ENCODE measurements around the gene NCKAP5.

NCKAP5 gene

GRCh38 chr2:133213651-133214050 lies 354.6 kb downstream of the NCKAP5 start:
- TF ChIP-seq CREB1 (IDR thresholded peaks at IDR 0.05; ENCODE audit: low read depth) = no peak
- TF ChIP-seq TAF1 (IDR thresholded peaks at IDR 0.05; ENCODE audit: low read depth) = no peak
- no peak for TF ChIP-seq ZBTB7A (IDR thresholded peaks at IDR 0.05; ENCODE audit: low read depth)
- no peak for TF ChIP-seq TCF12 (IDR thresholded peaks at IDR 0.05; ENCODE audit: low read depth)
- no peak for TF ChIP-seq NFIC (IDR thresholded peaks at IDR 0.05)

- TF ChIP-seq TCF12 (IDR thresholded peaks at IDR 0.05; ENCODE audit: low read depth) (no peak), ZBTB7A (IDR thresholded peaks at IDR 0.05; ENCODE audit: low read depth) (no peak), CREB1 (IDR thresholded peaks at IDR 0.05; ENCODE audit: low read depth) (no peak), EP300 (IDR thresholded peaks at IDR 0.05; ENCODE audit: borderline replicate concordance) (no peak), FOXM1 (IDR thresholded peaks at IDR 0.05; ENCODE audit: borderline replicate concordance, low read depth) (no peak), EGR1 (IDR thresholded peaks at IDR 0.05) (no peak), TAF1 (IDR thresholded peaks at IDR 0.05; ENCODE audit: low read depth) (no peak)
- TF ChIP-seq, protein P1, sequence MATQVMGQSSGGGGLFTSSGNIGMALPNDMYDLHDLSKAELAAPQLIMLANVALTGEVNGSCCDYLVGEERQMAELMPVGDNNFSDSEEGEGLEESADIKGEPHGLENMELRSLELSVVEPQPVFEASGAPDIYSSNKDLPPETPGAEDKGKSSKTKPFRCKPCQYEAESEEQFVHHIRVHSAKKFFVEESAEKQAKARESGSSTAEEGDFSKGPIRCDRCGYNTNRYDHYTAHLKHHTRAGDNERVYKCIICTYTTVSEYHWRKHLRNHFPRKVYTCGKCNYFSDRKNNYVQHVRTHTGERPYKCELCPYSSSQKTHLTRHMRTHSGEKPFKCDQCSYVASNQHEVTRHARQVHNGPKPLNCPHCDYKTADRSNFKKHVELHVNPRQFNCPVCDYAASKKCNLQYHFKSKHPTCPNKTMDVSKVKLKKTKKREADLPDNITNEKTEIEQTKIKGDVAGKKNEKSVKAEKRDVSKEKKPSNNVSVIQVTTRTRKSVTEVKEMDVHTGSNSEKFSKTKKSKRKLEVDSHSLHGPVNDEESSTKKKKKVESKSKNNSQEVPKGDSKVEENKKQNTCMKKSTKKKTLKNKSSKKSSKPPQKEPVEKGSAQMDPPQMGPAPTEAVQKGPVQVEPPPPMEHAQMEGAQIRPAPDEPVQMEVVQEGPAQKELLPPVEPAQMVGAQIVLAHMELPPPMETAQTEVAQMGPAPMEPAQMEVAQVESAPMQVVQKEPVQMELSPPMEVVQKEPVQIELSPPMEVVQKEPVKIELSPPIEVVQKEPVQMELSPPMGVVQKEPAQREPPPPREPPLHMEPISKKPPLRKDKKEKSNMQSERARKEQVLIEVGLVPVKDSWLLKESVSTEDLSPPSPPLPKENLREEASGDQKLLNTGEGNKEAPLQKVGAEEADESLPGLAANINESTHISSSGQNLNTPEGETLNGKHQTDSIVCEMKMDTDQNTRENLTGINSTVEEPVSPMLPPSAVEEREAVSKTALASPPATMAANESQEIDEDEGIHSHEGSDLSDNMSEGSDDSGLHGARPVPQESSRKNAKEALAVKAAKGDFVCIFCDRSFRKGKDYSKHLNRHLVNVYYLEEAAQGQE (IDR thresholded peaks at IDR 0.05; ENCODE audit: low read depth) = no peak
Observed at GRCh38 chr2:133209325-133209724, 358.9 kb downstream of the NCKAP5 start.

DNA sequence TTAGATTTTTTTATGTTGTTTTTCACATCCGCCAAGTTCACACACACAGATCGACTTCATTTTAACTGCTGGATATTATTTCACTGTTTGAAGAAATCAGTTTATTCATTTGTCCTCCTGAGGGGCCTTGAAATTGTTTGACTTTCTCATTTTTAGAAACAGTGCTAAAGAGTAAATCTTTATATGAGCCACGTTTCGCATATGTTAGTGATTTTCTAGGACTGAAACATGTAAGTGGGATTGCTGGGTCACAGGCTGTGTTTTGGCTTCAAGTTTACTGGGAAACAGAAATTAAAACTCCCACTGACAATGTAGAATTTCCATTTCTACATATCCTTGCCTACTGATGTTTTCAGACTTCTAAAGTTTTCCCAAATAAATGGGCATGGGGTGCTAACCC lies 363.8 kb downstream of the NCKAP5 start:
- TF ChIP-seq NFIC (IDR thresholded peaks at IDR 0.05) = no peak
- TF ChIP-seq YY1 (IDR thresholded peaks at IDR 0.05; ENCODE audit: low read depth) = no peak
- no peak for TF ChIP-seq RAD21 (IDR thresholded peaks at IDR 0.05; ENCODE audit: low read depth)
- no peak for TF ChIP-seq TAF1 (IDR thresholded peaks at IDR 0.05; ENCODE audit: low read depth)
- no peak for TF ChIP-seq EP300 (IDR thresholded peaks at IDR 0.05; ENCODE audit: borderline replicate concordance)
- no peak for TF ChIP-seq TEAD4 (IDR thresholded peaks at IDR 0.05)
- TF ChIP-seq FOXM1 (IDR thresholded peaks at IDR 0.05; ENCODE audit: borderline replicate concordance, low read depth) = no peak
- TF ChIP-seq CREB1 (IDR thresholded peaks at IDR 0.05; ENCODE audit: low read depth) = no peak
- no peak for TF ChIP-seq USF1 (IDR thresholded peaks at IDR 0.05)
- no peak for TF ChIP-seq EGR1 (IDR thresholded peaks at IDR 0.05)
- no peak for TF ChIP-seq CEBPB (IDR thresholded peaks at IDR 0.05)

DNA sequence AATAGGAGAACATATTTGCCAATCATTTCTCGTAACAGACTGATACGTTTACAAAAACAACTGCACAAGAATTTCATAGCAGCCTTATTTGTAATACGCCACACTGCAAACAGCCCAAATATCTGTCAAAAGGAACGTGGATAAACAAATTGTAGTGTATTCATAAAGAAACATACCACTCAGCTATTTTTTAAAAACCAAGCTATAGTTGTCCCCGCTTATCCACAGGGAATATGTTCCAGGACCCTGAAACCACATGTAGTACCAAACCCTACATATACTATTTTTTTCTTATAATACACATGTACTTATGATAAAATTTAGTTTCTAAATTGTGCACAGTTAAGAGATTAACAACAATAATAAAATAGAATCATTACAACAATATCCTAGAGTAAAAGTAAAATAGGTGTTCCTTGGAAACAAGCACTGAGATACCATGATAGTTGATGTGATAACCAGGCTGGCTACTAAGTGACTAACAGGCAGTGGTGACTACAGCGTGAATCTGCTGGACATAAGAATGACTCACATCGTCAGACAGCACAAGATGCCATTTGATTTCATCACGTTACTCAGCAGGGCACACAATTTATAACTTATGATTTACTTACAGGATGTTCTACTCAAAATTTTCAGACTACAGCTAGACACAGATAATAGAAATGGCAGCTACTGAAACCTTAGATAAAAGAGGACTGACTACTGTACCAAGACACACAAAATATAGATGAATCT lies 367.4 kb downstream of the NCKAP5 start:
- no peak for TF ChIP-seq CREB1 (IDR thresholded peaks at IDR 0.05; ENCODE audit: low read depth)
- no peak for TF ChIP-seq CEBPB (IDR thresholded peaks at IDR 0.05)
- no peak for TF ChIP-seq FOXM1 (IDR thresholded peaks at IDR 0.05; ENCODE audit: borderline replicate concordance, low read depth)
- TF ChIP-seq NFIC (IDR thresholded peaks at IDR 0.05) = no peak
- no peak for TF ChIP-seq RAD21 (IDR thresholded peaks at IDR 0.05; ENCODE audit: low read depth)
- no peak for TF ChIP-seq YY1 (IDR thresholded peaks at IDR 0.05; ENCODE audit: low read depth)
- no peak for TF ChIP-seq ZBTB7A (IDR thresholded peaks at IDR 0.05; ENCODE audit: low read depth)
- TF ChIP-seq TAF1 (IDR thresholded peaks at IDR 0.05; ENCODE audit: low read depth) = no peak
- TF ChIP-seq, protein P2, sequence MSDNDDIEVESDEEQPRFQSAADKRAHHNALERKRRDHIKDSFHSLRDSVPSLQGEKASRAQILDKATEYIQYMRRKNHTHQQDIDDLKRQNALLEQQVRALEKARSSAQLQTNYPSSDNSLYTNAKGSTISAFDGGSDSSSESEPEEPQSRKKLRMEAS (IDR thresholded peaks at IDR 0.05) = no peak
- TF ChIP-seq TCF12 (IDR thresholded peaks at IDR 0.05; ENCODE audit: low read depth) = no peak
- TF ChIP-seq USF1 (IDR thresholded peaks at IDR 0.05) = no peak
- no peak for TF ChIP-seq EGR1 (IDR thresholded peaks at IDR 0.05)

- TF ChIP-seq TEAD4 (IDR thresholded peaks at IDR 0.05) (no peak), YY1 (IDR thresholded peaks at IDR 0.05; ENCODE audit: low read depth) (no peak), EP300 (IDR thresholded peaks at IDR 0.05; ENCODE audit: borderline replicate concordance) (no peak), CREB1 (IDR thresholded peaks at IDR 0.05; ENCODE audit: low read depth) (no peak), EGR1 (IDR thresholded peaks at IDR 0.05) (no peak), FOXM1 (IDR thresholded peaks at IDR 0.05; ENCODE audit: borderline replicate concordance, low read depth) (no peak), ZBTB7A (IDR thresholded peaks at IDR 0.05; ENCODE audit: low read depth) (no peak), TCF12 (IDR thresholded peaks at IDR 0.05; ENCODE audit: low read depth) (no peak), CEBPB (IDR thresholded peaks at IDR 0.05) (no peak)
- TF ChIP-seq, protein P2 (IDR thresholded peaks at IDR 0.05) = no peak
- TF ChIP-seq, protein P1 (IDR thresholded peaks at IDR 0.05; ENCODE audit: low read depth) = no peak
Observed at GRCh38 chr2:133198678-133199077, 369.6 kb downstream of the NCKAP5 start.

DNA sequence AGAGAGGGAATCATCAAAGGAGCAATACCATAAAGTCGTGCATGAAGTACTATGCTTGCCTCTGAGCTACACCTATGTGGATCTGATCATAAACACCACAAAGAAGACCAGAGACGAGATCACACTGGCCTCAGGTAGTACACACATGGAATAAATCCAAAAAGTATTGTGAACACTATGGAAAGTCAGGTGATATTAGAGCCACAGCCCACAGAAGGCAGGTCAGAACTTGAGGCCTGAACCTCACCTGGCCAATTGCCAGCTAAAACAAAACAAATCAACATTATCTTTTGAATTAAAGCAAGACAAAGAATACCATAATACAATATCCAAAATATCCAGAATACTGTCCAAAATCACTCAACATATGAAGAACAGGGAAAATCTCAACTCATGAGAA lies 371.1 kb downstream of the NCKAP5 start:
- TF ChIP-seq CEBPB (IDR thresholded peaks at IDR 0.05) (no peak), YY1 (IDR thresholded peaks at IDR 0.05; ENCODE audit: low read depth) (no peak), USF1 (IDR thresholded peaks at IDR 0.05) (no peak), TAF1 (IDR thresholded peaks at IDR 0.05; ENCODE audit: low read depth) (no peak), CREB1 (IDR thresholded peaks at IDR 0.05; ENCODE audit: low read depth) (no peak), EP300 (IDR thresholded peaks at IDR 0.05; ENCODE audit: borderline replicate concordance) (no peak), NFIC (IDR thresholded peaks at IDR 0.05) (no peak), RAD21 (IDR thresholded peaks at IDR 0.05; ENCODE audit: low read depth) (no peak), TCF12 (IDR thresholded peaks at IDR 0.05; ENCODE audit: low read depth) (no peak), EGR1 (IDR thresholded peaks at IDR 0.05) (no peak), ZBTB7A (IDR thresholded peaks at IDR 0.05; ENCODE audit: low read depth) (no peak), TEAD4 (IDR thresholded peaks at IDR 0.05) (no peak), FOXM1 (IDR thresholded peaks at IDR 0.05; ENCODE audit: borderline replicate concordance, low read depth) (no peak)
- TF ChIP-seq, protein P1 (IDR thresholded peaks at IDR 0.05; ENCODE audit: low read depth) = no peak
- TF ChIP-seq, protein P2 (IDR thresholded peaks at IDR 0.05) = no peak
